ENCODE data around the gene SUN5. TPM values are rescaled to one million over a fixed set of nuclear protein-coding genes. Genes with fewer than 3 reads are reported as not detected.

The SUN5 gene
- total RNA-seq, 1 experiment from 2014 or later = not detected

GRCh38 chr20:33053291-33054106 is 49.3 kb upstream of the SUN5 start, which contains the start of gene BPIFB3:
Gene BPIFB3, plus strand, starts transcription at chr20:33053903. Its CDS starts 1,533 bp downstream, at chr20:33055436.
- no peak within 1 kb of the TSS for H3T11ph ChIP-seq (ENCODE audit: low read length)
- H3K56ac ChIP-seq (ENCODE audit: insufficient read length, low read depth, low read length) = no peak within 1 kb of the TSS
- no peak within 1 kb of the TSS for H3K27ac ChIP-seq (ENCODE audit: insufficient read length, low read depth, low read length)
- Mint-ChIP-seq H3K27me3 (ENCODE audit: low read depth) (peaks cover 4% of the 10 kb centered on the region; the same call in 1 of the 2 replicates), H3K4me3 (no peak within 1 kb of the TSS; a peak in 2 of 5 replicates), H3K36me3 (ENCODE audit: insufficient read depth in 1 of 3, low read depth in 3 of 3) (no peaks in the 10 kb centered on the region), H3K9me3 (peaks cover 0 to 2% of the 10 kb centered on the region in 2 experiments; a peak in 1 of 5 replicates), H3K4me1 (peaks cover 8% of the 10 kb centered on the region in 2 experiments), H3K27ac (peak within 1 kb of the TSS in 2 of 3 experiments; percentile 7 to 76; a peak in 2 of 7 replicates)
- no peak for TF ChIP-seq CTCF (conservative IDR thresholded peaks at IDR 0.05)
- no peak within 1 kb of the TSS for H4K91ac ChIP-seq (ENCODE audit: insufficient read length, low read depth, low read length)
- H2BK12ac ChIP-seq (ENCODE audit: insufficient read length, low read depth, low read length) = no peak within 1 kb of the TSS
- H3K79me2 ChIP-seq (ENCODE audit: insufficient read depth, low read length) = no peaks in the 10 kb centered on the region
- no peaks in the 10 kb centered on the region for H3K27me3 ChIP-seq (ENCODE audit: insufficient read depth, low read length)
- no peak within 1 kb of the TSS for H2AK5ac ChIP-seq (ENCODE audit: insufficient read length, low read length)
- no peak within 1 kb of the TSS for H2BK15ac ChIP-seq (ENCODE audit: low read depth, low read length)
- H3K79me1 ChIP-seq (ENCODE audit: insufficient read depth, low read depth, low read length, poor library complexity, severe bottlenecking) = no peaks in the 10 kb centered on the region
- no CpG with 5 or more reads among the region's 25 CpGs for WGBS (ENCODE audit: extremely low coverage, insufficient read length, low lambda C conversion rate)
- no peak within 1 kb of the TSS for H4K5ac ChIP-seq (ENCODE audit: insufficient read length, low read depth, low read length)
- H3K4me2 ChIP-seq (ENCODE audit: insufficient read depth, insufficient read length, low read length) = no peak within 1 kb of the TSS
- no peak within 1 kb of the TSS for H3K4ac ChIP-seq (ENCODE audit: low read depth, low read length)
- DNase-seq = no peak
- no peaks in the 10 kb centered on the region for H3K4me1 ChIP-seq (ENCODE audit: insufficient read depth, low read length)
- no peaks in the 10 kb centered on the region for H3K9me3 ChIP-seq (ENCODE audit: control insufficient read depth, low read depth, low read length)
- H2BK20ac ChIP-seq (ENCODE audit: low read depth, low read length, poor library complexity, severe bottlenecking) = no peak within 1 kb of the TSS
- no peak within 1 kb of the TSS for H2BK5ac ChIP-seq (ENCODE audit: insufficient read length, low read length)
- no peak within 1 kb of the TSS for H3K18ac ChIP-seq (ENCODE audit: insufficient read length, low read depth, low read length)
- H3K9ac ChIP-seq (ENCODE audit: extremely low read depth, insufficient read length, low read length) = no peak within 1 kb of the TSS
- no peaks in the 10 kb centered on the region for H3K23me2 ChIP-seq (ENCODE audit: insufficient read length, low read depth, low read length, poor library complexity, severe bottlenecking)
- no peak within 1 kb of the TSS for H3K23ac ChIP-seq (ENCODE audit: insufficient read length, low read depth, low read length)
- H4K20me1 ChIP-seq (ENCODE audit: control insufficient read depth, insufficient read depth, insufficient read length) = no peaks in the 10 kb centered on the region
- H4K8ac ChIP-seq (replicated peaks; ENCODE audit: insufficient read length, low read depth, low read length) = no peak within 1 kb of the TSS
- no peak within 1 kb of the TSS for H2BK120ac ChIP-seq (ENCODE audit: low read depth, low read length, poor library complexity, severe bottlenecking)
- no peak within 1 kb of the TSS for H2AFZ ChIP-seq (ENCODE audit: low read length)
- peak within 1 kb of the TSS; percentile 19 for H3K14ac ChIP-seq (ENCODE audit: insufficient read depth, low read length)
